CD4-positive, CD25-positive, alpha-beta regulatory T cell (primary cell): ENCODE data around the gene CLRN1. TPM values are rescaled to one million over a fixed set of nuclear protein-coding genes. Genes with fewer than 3 reads are reported as not detected.

Source experiments
- ATAC-seq, 2 donors: fragments of 150-1000 bp; cut with Tn5 transposase; one replicate each; pipeline ENCODE4 v1.10.0; 2021; ENCODE audit warnings: low read depth in 2 of 2, moderate number of reproducible peaks in 2 of 2, moderate library complexity in 1 of 2
- DNase-seq, 3 donors: peaks; one replicate each; pipeline versions ENCODE4 v3.0.0 to v3.0.0-alpha.2; 2012 to 2022; ENCODE audit warnings: mixed read lengths in 1 of 3
- H3K27ac ChIP-seq: one replicate; pipeline ENCODE4 v1.7.0; 2013; ENCODE audit warnings: mild to moderate bottlenecking, low read length; ENCODE audit not compliant: insufficient read depth, poor library complexity, severe bottlenecking
- H3K27me3 ChIP-seq: one replicate; pipeline ENCODE4 v1.7.0; 2013; ENCODE audit warnings: low read length; ENCODE audit not compliant: control insufficient read depth, insufficient read depth
- H3K36me3 ChIP-seq: one replicate; pipeline ENCODE4 v1.7.0; 2013; ENCODE audit warnings: mild to moderate bottlenecking, low read length, moderate library complexity; ENCODE audit not compliant: control insufficient read depth, insufficient read depth
- H3K4me1 ChIP-seq: 2 replicates; pipeline ENCODE4 v1.7.0; 2013; ENCODE audit warnings: mild to moderate bottlenecking, low read length; ENCODE audit not compliant: insufficient read depth, control insufficient read depth, poor library complexity, severe bottlenecking
- H3K4me3 ChIP-seq: one replicate; pipeline ENCODE4 v1.7.0; 2013; ENCODE audit warnings: low read depth, mild to moderate bottlenecking, low read length, moderate library complexity
- H3K9me3 ChIP-seq, 2 experiments: 1 replicate in 1 of 2; 2 replicates in 1 of 2; pipeline ENCODE4 v1.7.0; 2013; ENCODE audit warnings: low read length in 2 of 2, mild to moderate bottlenecking in 1 of 2, moderate library complexity in 1 of 2; ENCODE audit not compliant: control insufficient read depth in 2 of 2
- H3K27ac Mint-ChIP-seq, 3 donors: one replicate each; pipeline ENCODE4 v1.8.0; 2020 to 2022; ENCODE audit warnings: mild to moderate bottlenecking in 3 of 3, mixed read lengths in 3 of 3, moderate library complexity in 2 of 3
- H3K27me3 Mint-ChIP-seq: one replicate; pipeline ENCODE4 v1.8.0; 2022; ENCODE audit warnings: mild to moderate bottlenecking, mixed read lengths
- H3K36me3 Mint-ChIP-seq: one replicate; pipeline ENCODE4 v1.8.0; 2020; ENCODE audit warnings: mixed read lengths
- H3K4me1 Mint-ChIP-seq, 4 donors: one replicate each; pipeline ENCODE4 v1.8.0; 2020 to 2022; ENCODE audit warnings: mixed read lengths in 4 of 4, mild to moderate bottlenecking in 1 of 4
- H3K4me3 Mint-ChIP-seq, 4 donors: one replicate each; pipeline ENCODE4 v1.8.0; 2020 to 2022; ENCODE audit warnings: mild to moderate bottlenecking in 4 of 4, mixed read lengths in 4 of 4, moderate library complexity in 3 of 4
- H3K9me3 Mint-ChIP-seq, 7 donors: one replicate each; pipeline ENCODE4 v1.8.0; 2020 to 2022; ENCODE audit warnings: mixed read lengths in 7 of 7, mild to moderate bottlenecking in 3 of 7, moderate library complexity in 2 of 7
- polyA plus RNA-seq, 4 donors: library from polyadenylated mRNA; unstranded; fragments of 300-500 nt; fragmentation: Illumina TruSeq; gene quantifications; one replicate each; pipeline ENCODE4 v1.2.3, GENCODE V29; 2021
- total RNA-seq: library from RNA; stranded (reverse); gene quantifications from one replicate; pipeline ENCODE4 v1.2.3, GENCODE V29; 2022

Gene CLRN1
- total and polyA plus RNA-seq, 5 donors from 2014 or later, result not detected

GRCh38 chr3:151009981-151010380 is 37.5 kb upstream of the CLRN1 start:
- Mint-ChIP-seq H3K36me3 (no peaks in the 10 kb centered on the region), H3K4me1 (no peaks in the 10 kb centered on the region), H3K4me3 (no peak overlapping the region), H3K27ac (no peak overlapping the region), H3K9me3 (no peaks in the 10 kb centered on the region), H3K27me3 (peaks cover 5% of the 10 kb centered on the region)
- Histone ChIP-seq H3K4me1 (no peaks in the 10 kb centered on the region), H3K36me3 (no peaks in the 10 kb centered on the region), H3K4me3 (no peak overlapping the region), H3K27me3 (peaks cover 5% of the 10 kb centered on the region), H3K9me3 (no peaks in the 10 kb centered on the region), H3K27ac (no peak overlapping the region)
- DNase-seq (no peak), ATAC-seq (no peak)

- peaks cover 5% of the 10 kb centered on the region for H3K27me3 Mint-ChIP-seq
- H3K4me1 Mint-ChIP-seq, result no peaks in the 10 kb centered on the region
- Histone ChIP-seq H3K4me3 (no peak overlapping the region), H3K9me3 (no peaks in the 10 kb centered on the region), H3K27me3 (peaks cover 4% of the 10 kb centered on the region), H3K27ac (no peak overlapping the region), H3K4me1 (no peaks in the 10 kb centered on the region), H3K36me3 (no peaks in the 10 kb centered on the region)
- no peak overlapping the region for H3K4me3 Mint-ChIP-seq
- H3K9me3 Mint-ChIP-seq, result peaks cover 0 to 2% (median 0%) of the 10 kb centered on the region in 7 donors
- no peaks in the 10 kb centered on the region for H3K36me3 Mint-ChIP-seq
- ATAC-seq (no peak), DNase-seq (no peak)
- H3K27ac Mint-ChIP-seq, result no peak overlapping the region
Observed at GRCh38 chr3:151009430-151009829, 36.9 kb upstream of the CLRN1 start.

- Histone ChIP-seq H3K36me3 (no peaks in the 10 kb centered on the region), H3K9me3 (no peaks in the 10 kb centered on the region), H3K27me3 (peaks cover 3% of the 10 kb centered on the region), H3K4me1 (no peaks in the 10 kb centered on the region), H3K27ac (no peak overlapping the region), H3K4me3 (no peak overlapping the region)
- no peak overlapping the region for H3K4me3 Mint-ChIP-seq
- H3K27me3 Mint-ChIP-seq, result peaks cover 5% of the 10 kb centered on the region
- H3K36me3 Mint-ChIP-seq, result no peaks in the 10 kb centered on the region
- H3K27ac Mint-ChIP-seq, result no peak overlapping the region
- DNase-seq (no peak), ATAC-seq (no peak)
- H3K4me1 Mint-ChIP-seq, result no peaks in the 10 kb centered on the region
- H3K9me3 Mint-ChIP-seq, result peaks cover 0 to 2% (median 0%) of the 10 kb centered on the region in 7 donors
Observed at GRCh38 chr3:151008699-151009098, 36.2 kb upstream of the CLRN1 start.

- no peaks in the 10 kb centered on the region for H3K9me3 ChIP-seq
- H3K27me3 ChIP-seq, result no peaks in the 10 kb centered on the region
- no peak for DNase-seq
- H3K4me1 Mint-ChIP-seq, result no peaks in the 10 kb centered on the region
- H3K36me3 ChIP-seq, result no peaks in the 10 kb centered on the region
- H3K9me3 Mint-ChIP-seq, result peaks cover 0 to 2% (median 0%) of the 10 kb centered on the region in 7 donors
- H3K27me3 Mint-ChIP-seq, result peaks cover 6% of the 10 kb centered on the region
- ATAC-seq, result no peak
- no peak overlapping the region for H3K4me3 Mint-ChIP-seq
- H3K4me1 ChIP-seq, result no peaks in the 10 kb centered on the region
- no peak overlapping the region for H3K27ac Mint-ChIP-seq
- no peak overlapping the region for H3K27ac ChIP-seq
- H3K36me3 Mint-ChIP-seq, result no peaks in the 10 kb centered on the region
- H3K4me3 ChIP-seq, result no peak overlapping the region
Observed at GRCh38 chr3:151003768-151004134, 31.2 kb upstream of the CLRN1 start.

- Mint-ChIP-seq H3K4me3 (no peak overlapping the region), H3K27me3 (peaks cover 12% of the 10 kb centered on the region), H3K9me3 (peaks cover 0 to 2% (median 0%) of the 10 kb centered on the region in 7 donors), H3K36me3 (no peaks in the 10 kb centered on the region), H3K27ac (no peak overlapping the region), H3K4me1 (no peaks in the 10 kb centered on the region)
- Histone ChIP-seq H3K27me3 (no peaks in the 10 kb centered on the region), H3K4me1 (no peaks in the 10 kb centered on the region), H3K9me3 (no peaks in the 10 kb centered on the region), H3K4me3 (no peak overlapping the region), H3K27ac (no peak overlapping the region), H3K36me3 (no peaks in the 10 kb centered on the region)
- DNase-seq (no peak), ATAC-seq (no peak)
Observed at GRCh38 chr3:151003029-151003767, 30.7 kb upstream of the CLRN1 start.

- H3K4me1 Mint-ChIP-seq, result no peaks in the 10 kb centered on the region
- H3K9me3 Mint-ChIP-seq, result peaks cover 0 to 4% (median 0%) of the 10 kb centered on the region in 7 donors
- H3K27ac Mint-ChIP-seq, result no peak overlapping the region
Observed at GRCh38 chr3:151002003-151002981, 29.8 kb upstream of the CLRN1 start.

GRCh38 chr3:150998996-150999395 is 26.5 kb upstream of the CLRN1 start:
- Mint-ChIP-seq H3K4me1 (no peaks in the 10 kb centered on the region), H3K36me3 (no peaks in the 10 kb centered on the region), H3K27me3 (peaks cover 12% of the 10 kb centered on the region), H3K27ac (no peak overlapping the region), H3K4me3 (no peak overlapping the region), H3K9me3 (peaks cover 0 to 2% (median 0%) of the 10 kb centered on the region in 7 donors)
- Histone ChIP-seq H3K4me3 (no peak overlapping the region), H3K9me3 (no peaks in the 10 kb centered on the region), H3K27me3 (peaks cover 2% of the 10 kb centered on the region), H3K36me3 (no peaks in the 10 kb centered on the region), H3K4me1 (no peaks in the 10 kb centered on the region), H3K27ac (no peak overlapping the region)
- no peak for ATAC-seq
- DNase-seq, result no peak

More at GRCh38 chr3:151002003-151002981, 29.8 kb upstream of the CLRN1 start:
- no peaks in the 10 kb centered on the region for H3K4me1 ChIP-seq
- ATAC-seq (no peak), DNase-seq (no peak)
- no peaks in the 10 kb centered on the region for H3K36me3 ChIP-seq
- no peak overlapping the region for H3K4me3 Mint-ChIP-seq
- no peak overlapping the region for H3K4me3 ChIP-seq
- no peaks in the 10 kb centered on the region for H3K9me3 ChIP-seq
- H3K27ac ChIP-seq, result no peak overlapping the region
- H3K27me3 Mint-ChIP-seq, result peaks cover 13% of the 10 kb centered on the region
- H3K27me3 ChIP-seq, result no peaks in the 10 kb centered on the region
- no peaks in the 10 kb centered on the region for H3K36me3 Mint-ChIP-seq
